GM19193 (cell line): ENCODE measurements around the gene RNF144B.

Source experiments
- POLR2A ChIP-seq: IDR thresholded peaks from 4 replicates; pipeline ENCODE4 v1.6.1; 2011; ENCODE audit not compliant: insufficient read depth, insufficient read length; ENCODE audit errors: extremely low read depth

RNF144B gene

DNA sequence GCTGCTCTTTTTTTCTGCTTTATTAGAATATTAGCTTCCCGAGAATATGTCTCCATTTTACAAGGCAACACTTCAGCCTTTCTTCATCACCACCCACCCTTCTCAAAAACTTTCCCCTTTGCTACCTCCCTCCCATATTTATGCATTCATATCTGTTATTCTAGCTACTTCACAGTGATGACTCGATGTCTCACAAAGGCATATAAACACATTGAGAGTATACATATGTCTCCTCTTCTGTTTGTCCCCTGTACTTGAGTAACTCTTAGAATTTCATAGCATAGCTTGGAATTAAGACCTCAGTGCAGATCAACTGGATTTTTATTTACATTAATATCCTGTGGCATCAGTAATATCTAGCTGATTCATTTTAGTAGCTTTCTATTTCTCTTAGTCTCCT, 6.5 kb downstream of the RNF144B start:
- TF ChIP-seq POLR2A, result no peak

DNA sequence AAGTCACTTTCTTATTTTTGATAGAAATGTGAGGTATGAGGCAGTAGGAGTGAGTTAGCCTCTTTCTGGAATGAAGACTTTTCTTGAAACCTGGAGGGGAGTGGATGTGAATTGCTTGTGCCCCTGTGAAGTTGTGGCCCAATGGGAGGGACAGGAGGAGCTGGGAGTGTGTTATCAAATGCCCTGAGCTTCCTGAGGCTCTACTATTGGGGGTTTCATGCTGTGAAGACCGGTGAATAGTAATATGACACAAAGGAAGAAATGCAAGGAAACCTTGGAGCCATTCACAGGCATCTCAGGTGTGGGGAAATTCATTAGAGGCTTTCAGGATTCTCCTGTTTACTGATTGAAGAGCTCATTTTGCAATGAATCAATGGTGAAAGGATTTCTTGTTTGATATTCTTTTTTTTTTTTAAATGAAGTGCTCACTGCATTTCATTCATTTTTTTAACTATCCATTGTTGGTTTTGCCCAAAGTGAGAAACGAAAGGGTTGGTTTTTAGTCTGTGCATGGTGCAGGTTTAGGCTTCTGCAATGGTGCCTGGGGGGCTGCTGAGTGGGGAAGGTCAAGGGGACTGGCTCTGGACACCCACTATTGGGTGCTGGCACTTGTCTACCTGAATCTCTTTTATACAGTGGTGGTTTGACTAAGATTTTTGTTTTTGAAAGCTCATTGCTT, 8.2 kb downstream of the RNF144B start:
- no peak for TF ChIP-seq POLR2A

DNA sequence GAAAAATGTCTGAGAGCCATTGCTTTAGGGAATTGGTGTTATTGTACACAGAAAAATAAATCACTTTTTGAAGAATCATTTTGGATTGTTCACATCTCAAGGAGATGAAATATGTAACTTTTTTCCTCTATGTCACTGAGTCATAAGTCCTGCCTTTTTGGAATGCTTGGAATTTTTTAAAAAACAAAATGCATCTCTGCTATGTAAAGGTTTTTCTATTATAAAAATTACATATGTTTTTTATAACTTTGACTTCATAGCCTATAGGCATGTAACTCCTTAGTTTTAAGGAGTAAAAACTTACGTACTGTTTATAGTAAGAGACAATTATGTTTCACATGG, 8.7 kb downstream of the RNF144B start:
- TF ChIP-seq POLR2A, result no peak

DNA sequence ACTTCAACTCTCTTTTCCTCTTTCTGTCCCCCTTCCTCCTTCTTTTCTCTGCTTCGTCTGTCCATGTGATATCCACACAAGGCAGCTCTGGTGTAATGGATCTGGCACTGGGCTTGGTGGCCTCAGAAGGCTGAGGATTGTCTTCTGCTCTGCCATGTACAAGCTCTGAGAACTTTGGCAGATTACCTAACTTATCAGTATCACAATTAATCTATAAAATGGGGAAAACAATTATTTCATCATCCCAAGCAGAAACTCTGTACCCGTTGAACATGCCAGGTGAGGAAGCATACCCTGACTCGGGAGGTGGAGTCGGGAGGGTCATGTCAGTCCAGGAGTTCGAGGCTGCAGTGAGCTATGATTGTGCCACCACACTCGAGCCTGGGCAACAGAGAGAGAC, 10.6 kb downstream of the RNF144B start:
- TF ChIP-seq POLR2A, result no peak

DNA sequence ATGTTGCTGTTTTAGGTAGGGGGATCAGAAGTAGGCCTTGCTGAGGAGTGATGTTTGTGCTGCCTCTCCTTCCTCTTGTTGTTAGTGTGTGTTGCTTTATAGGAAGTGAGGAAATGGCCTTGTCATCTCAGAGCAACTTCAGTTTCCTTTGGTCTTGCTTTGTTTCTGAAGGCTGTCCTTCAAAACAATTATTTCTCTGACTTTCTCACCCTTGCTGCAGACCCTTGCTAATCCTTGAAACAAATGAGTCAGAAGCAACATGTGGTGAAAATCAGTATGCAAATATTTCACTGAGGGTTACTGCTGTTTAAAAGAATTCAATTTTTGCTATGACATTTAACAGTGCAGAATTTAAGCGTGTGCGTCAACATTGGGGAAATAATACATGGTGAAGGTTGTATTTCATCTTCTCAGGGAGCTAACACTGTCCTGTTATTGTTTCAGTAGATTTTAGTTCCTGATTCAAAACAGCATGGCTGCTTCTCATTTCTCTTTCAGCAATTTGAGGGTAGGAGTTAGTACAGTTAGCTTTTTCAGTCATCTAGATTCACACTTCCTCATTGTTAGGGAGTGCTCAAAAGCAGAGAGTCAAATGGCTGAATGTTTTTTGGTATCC, 13.8 kb downstream of the RNF144B start:
- TF ChIP-seq POLR2A, result no peak

DNA sequence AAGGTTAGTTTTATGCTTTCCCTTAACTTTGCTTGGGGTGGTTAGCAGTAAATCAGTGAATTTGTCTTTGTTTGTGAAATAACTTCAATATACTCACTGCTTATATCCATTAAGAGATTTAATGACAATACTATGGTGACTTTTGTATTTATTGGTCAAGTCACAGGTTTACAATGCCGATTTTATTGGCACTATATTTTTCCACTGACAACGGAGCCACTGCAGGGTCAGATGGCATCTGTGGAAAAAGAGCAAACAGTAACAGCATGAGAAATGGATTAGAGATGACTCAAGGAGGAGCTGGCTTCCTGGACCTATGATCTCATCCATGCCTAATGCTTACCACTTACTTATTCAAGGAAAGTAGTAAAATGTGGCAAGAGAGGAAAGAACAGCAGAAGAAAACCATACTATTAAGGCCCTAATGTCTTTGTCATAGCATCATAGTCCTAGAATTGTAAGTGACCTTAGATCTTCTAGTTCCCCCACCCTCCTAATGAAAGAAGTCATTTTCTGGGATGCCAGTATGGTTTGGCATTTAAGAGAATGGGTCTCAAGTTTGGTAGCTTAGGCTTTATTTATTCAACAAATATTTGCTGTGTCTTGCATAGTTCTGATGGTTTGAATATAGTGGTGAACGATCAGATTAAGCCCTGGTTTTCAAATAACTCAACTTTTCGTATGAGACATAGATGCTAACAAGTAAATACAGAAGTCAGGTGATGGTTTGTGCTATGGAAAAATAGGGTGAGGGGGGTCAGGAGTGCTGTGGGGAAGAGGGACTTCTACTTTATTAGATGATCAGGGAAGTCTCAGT, 18.5 kb downstream of the RNF144B start:
- TF ChIP-seq POLR2A, result no peak

DNA sequence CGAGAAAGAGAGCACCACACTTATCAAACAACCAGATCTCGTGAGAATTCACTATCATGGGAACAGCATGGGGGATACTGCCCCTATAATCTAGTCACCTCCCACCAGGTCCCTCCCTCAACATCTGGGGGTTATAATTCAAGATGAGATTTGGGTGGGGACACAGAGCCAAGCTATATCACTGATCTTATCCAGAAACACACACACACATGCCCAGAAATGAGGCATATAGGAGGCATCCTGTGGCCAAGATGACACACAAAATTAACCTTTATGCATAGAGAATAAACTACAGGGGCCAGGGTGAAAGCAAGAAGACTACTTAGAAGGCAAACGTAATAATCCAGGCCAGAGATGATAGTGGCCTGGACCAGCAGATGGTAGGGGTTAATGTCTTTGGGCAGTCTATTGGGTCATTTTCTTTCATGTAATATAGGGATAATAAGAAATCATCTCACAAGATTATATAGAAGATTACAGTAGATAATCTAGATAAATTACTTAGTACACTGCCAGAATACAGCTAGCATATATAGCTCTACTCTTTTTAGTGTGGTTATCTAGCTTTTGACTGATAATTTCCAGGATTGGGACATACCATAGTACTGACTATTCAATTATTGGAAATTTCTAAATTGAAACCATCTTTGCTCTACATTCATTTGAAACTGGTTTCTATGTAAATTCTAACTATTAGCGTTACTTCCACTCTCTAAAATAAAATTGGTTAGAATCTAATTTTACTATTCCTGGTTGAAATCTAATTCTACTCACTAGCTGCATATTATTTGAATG, 20.0 kb downstream of the RNF144B start:
- no peak for TF ChIP-seq POLR2A

DNA sequence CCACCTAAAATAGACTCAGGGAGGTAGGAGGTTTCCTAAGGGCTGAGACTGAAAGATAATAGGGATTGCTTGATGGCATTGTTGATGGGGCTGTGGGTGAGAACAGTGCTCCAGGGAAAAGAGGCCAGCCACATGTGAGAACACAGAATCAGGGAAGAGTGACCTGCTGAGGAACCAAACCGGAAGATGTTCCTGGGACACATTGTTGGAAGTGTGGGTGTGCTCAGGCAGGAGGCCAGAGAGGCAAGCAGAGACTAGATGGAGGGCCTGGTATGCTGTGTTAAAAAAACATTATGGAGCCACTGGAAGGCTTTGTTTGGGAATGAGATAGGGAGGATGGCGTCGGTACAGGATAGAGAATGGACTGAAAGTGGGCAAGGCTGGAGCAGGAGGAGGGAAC, 23.3 kb downstream of the RNF144B start:
- TF ChIP-seq POLR2A, result no peak

DNA sequence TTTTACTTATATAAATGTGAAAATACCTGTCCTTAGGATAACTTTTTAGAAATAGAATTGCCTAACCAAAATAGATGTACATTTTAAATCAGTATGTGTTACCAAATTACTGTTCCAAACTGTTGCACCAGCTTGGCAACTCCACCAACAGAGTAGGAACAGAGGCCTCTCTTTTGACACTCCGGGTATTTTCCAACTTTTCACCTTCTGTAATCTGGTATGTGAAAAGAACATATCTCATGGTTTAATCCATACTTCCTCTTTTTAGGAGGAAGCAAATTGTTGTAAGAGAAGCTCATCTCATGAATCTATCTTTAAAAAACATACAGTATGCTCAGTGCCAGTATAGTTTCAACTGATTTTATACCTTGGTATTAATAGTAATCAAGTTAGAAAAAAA, 24.9 kb downstream of the RNF144B start:
- TF ChIP-seq POLR2A, result no peak

DNA sequence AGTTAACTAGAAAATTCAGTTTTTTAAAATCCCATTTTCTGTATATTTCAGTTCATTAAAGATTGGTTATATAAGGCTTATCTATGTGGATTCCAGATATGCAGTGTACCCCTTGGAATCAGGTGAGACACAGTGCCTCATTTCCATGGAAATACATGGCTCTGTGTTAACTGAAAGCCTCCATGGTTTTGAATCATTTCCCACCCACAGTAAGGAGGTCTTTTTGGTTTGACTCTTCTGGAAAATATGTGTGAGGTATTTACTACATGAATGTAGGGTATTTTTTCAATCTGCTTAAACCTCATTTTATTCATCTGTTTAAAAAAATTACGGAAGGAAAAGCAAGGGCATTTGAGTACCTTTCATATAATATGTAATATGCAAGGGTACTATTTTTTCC, 25.5 kb downstream of the RNF144B start:
- TF ChIP-seq POLR2A, result no peak

DNA sequence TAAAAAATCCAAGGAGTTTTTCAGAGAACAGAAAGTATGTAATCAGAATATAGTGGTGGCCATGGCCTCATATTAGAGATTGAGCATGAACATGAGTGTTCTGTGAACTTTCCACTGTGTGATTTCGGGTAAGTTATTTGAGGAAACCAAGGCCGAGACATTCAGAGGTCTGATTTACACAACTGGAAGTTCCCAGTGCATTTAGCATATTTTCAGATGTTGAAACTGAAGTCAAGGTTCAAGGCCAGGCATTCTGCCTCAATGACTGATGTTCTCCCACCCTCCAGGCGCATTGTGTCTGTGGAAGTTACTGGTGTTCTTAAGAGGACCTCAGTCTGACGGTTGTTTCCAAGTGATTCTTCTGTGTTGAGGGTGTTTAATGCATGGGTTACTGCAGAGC, 26.2 kb downstream of the RNF144B start:
- no peak for TF ChIP-seq POLR2A

DNA sequence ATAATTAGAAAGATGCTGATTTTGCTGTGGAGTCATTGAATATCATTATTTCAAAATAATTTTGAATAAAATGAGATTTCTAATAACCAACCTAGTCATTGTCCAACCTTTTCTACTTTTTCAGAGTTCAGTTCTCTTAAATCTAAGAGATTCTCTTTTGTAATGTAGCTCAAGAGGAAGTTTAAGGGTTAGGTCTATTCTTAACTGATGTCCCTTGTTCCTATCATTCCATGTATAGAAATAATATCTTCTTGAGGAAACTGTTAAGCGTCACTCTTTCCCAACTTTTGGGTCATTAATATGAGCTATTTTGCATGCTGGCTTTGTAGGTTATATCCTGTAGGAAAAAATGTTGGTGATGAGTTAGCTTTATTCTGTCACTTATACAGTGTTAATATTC, 27.0 kb downstream of the RNF144B start:
- no peak for TF ChIP-seq POLR2A

DNA sequence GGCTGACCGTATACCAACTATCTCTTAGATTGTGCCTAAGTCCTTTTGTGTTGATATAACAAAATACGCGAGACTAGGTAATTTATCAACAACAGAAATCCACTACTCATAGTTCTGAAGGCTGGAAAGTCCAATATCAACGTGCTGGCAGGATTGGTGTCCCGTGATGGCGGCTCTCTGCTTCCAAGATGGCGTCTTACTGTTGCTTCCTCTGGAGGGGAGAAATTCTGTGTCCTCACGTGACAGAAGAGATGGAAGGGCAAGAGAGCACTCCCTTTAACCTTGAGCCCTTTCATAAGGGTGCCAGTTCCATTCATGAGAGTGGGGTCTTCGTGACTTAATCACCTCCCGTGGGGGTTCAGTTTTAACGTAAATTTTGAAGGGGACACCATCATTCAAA, 28.1 kb downstream of the RNF144B start:
- TF ChIP-seq POLR2A, result no peak

DNA sequence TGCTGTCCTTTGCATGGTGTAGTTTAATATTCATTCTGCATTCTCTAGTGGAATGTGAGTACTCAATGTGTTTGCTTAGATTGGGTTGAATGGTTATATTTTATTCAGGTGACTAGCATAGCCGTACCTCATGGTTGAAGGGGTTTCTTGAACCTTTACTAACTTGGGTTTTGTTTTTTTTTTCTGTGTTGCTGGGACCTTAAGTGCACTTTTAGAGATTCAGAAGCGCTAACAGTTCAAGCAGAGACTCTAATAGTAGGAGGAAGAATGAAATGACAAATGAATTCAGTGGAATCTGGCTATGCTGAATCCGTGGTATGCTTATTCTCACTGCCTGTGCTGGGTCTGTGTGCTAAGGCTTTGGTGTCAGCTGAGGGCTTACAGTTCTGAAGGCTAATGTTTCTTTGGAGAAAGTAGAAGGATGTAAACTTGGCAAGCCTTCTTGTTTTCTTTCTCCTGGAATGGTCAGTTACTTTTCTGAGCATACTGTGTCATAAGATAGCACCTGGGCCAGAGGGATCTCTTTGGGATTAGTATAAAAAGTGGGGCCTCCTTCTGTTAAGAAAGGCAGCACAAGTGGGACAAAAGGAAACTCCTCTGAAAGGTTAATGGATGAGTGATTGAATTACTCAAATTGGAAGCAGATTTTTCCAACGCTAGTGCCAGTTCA, 28.7 kb downstream of the RNF144B start:
- TF ChIP-seq POLR2A, result no peak

DNA sequence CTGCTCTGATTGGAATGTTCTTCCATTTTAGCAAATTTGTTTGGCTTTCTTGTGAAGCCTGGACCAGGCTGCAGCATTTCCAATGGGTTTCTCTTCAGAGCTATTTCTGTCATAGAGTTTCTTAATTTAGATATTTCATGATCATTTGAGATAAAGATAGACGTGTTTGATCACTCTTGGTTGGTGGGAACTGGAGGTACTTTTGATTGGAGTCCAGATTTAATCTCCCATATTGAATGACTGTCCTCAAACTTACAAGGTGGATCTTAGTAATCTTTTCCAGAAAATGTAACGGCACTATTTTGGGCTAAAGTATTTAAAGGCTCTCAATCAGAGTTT, 29.2 kb downstream of the RNF144B start:
- no peak for TF ChIP-seq POLR2A
